ENCODE measurements around the gene OCIAD1.
A peak's percentile ranks its signal among the peaks of the same experiment; 100 is the strongest.
"Not testable (repeated sequence)": the region's sequence is repeated elsewhere in the genome, so short reads cannot be mapped to it uniquely, and the experiment has no call there.

OCIAD1 gene

DNA sequence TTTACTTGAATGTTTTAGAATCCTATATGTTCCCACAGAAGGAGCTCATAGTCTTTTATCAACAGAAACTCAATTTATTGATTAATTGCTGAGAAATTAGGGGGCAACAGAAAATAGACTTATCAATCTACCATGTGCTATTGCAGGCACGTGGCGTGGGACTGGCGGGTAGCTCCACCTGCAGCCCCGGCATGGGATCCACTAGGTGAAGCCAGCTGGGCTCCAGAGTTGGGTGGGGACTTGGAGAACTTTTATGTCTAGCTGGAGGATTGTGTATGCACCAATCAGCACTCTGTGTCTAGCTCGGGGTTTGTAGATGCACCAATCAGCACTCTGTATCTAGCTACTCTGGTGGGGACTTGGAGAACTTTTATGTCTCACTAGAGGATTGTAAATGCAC, 3.3 kb upstream of the OCIAD1 start:
- DNase-seq: no peak

DNA sequence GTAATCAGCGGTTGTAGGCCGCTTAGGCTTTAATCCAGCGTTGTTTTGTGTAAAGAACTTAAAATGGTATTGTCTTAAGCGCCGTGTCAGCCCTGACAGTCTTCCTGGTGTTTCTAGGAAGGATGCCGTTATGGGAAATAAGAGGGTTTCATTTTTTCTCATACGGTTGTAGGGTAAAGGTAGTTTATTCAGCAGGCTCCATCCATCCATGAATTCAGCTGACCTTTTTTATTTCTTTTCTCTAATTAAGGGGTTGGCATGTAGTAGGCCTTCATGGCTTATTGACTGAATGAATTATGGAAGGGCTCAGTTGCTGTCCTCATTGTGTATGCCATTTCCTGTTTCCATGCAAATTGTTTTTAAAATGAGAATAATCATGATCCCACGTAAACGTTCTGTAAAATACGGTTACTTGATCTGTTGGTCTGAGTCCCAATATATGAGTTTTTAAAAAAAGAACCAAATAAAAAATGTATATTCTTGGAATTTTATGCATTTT, 693 bp downstream of the OCIAD1 start:
- DNase-seq: peak; percentile 56

DNA sequence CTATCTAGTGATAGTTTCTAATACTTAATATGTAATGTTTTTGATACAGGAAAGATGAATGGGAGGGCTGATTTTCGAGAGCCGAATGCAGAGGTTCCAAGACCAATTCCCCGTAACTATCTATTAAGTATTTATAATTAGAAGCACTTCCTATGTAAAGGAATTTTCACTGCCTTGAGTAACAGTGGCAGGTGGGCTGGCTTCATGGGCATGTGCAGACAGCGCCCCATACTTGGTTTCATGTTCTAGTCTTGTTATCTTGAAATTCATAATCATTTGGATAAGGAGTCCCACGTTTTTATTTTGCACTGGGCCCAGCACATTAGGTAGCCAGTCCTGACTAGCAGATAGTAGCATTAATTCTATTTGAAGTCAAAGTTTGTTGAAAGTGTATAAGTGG, 1.7 kb downstream of the OCIAD1 start:
- no peak for DNase-seq

- no peak for DNase-seq
These were observed 5.8 kb downstream of the OCIAD1 start for GRCh38 chr4:48836658-48837057.

DNA sequence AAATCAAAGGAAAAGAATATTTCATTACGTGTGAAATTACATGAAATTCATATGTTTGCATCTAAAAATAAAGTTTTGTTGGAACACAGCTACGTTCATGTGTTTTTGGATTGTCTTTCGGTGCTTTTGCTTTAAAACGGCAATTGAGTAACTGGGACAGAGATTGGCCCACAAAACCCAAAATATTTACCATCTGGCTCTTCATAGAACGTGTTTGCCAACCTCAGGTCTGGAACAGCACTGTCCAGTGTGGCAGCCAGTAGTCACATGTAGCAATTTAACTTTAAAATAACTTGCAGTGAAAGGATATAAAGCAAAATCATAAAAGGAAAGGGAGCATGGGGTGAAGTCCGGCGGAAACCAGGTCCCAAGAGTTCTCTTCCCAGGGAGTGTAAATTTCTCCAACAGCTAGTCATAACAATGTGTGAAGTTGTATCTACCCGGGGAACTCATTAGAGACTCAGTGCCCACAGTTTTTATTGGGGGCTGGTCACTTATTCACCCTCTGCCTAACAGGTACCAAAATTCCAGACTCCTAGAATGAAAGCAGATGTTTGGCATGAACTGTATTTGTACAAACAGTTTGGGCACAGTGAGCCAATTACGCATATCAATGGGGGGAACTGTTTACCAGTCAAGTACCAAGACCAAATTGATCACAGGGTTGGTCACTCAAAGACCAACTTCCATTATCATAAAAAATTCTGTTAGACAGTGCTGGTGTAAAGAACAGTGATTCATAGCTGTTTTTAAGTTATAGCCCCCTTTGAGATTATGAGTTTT, 10.3 kb downstream of the OCIAD1 start:
- DNase-seq: no peak

- no peak for DNase-seq
These were observed 14.0 kb downstream of the OCIAD1 start for GRCh38 chr4:48844843-48845242.

DNA sequence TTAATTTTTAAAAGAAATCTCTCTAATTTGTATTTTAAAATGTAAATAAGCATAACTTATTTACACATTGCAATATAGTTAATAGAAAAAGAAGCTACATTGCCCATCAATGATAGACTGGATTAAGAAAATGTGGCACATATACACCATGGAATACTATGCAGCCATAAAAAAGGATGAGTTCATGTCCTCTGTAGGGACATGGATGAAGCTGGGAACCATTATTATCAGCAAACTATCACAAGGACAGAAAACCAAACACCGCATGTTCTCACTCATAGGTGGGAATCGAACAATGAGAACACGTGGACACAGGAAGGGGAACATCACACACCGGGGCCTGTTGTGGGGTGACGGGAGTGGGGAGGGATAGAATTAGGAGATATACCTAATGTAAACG, 17.9 kb downstream of the OCIAD1 start:
- DNase-seq: not testable (repeated sequence)

GRCh38 chr4:48851651-48852050, 20.8 kb downstream of the OCIAD1 start:
- peak; percentile 5 for DNase-seq

DNA sequence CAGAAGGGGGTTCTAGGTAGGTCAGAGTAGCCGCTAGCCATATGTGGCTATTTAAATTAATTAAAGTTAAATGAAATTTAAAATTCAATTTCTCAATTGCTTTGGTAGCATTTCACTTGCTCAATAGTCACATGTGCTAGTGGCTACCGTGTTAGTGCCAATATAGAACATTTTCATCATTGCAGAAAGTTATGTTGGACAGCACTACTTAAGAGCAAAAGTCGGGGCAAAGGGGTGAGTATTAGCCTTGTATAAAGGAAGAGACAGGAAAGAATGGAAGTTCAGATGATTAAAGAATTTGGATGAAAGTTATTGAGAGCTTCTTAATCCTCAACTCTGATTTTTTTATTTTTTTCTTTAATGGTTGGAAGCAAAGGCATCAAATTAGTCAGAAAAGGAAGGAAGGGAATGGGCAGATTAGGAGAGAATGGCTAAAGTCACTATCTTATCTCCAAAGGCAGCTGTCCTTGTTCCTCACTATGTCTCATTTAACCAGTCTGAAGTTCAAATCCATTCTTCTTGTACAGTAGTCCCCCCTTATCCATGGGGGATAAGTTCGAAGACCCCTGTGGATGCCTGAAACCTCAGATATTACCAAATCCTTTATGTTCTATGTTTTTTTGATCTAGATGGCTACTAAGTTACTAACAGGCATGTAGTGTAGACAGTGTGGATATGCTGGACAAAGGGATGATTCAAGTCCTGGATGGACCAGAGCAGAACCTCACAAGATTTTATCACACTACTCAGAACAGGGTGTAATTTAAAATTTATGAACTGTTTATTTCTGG, 22.9 kb downstream of the OCIAD1 start:
- no peak for DNase-seq

DNA sequence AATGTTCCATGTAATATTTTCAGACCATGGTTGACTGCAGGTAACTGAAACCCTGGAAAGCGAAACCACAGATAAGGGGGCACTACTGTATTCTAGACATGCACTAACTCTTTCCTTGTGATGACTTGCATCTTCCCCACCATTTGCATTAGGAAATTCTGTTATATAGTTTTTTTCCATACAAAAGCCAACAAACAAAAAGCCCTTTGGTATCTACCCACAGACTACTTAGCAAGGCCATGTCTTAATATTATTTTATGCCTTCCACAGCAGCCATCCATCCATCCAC, 23.5 kb downstream of the OCIAD1 start:
- DNase-seq: no peak

- no peak for DNase-seq
These were observed 24.1 kb downstream of the OCIAD1 start for GRCh38 chr4:48854982-48855381.

GRCh38 chr4:48858130-48858529, 27.2 kb downstream of the OCIAD1 start:
- peak; percentile 62 for DNase-seq

DNA sequence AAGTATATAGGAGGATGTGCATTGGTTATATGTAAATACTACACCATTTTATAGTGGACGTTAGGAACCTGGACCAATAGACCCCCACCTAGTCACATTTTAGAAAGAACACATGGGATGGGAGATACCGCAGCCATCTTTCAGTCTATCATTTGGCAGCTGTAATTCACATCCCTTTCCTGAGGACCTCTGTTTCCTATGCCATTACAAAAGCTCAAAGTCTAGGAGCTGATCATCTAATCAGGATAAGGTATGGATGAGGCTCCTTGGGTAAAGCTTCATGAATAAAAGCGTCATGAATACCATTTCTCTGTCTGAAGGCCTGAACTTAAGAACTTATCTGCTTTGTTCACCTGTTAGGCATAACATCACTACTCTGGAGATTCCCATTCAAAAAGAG, 31.1 kb downstream of the OCIAD1 start:
- no peak for DNase-seq

DNA sequence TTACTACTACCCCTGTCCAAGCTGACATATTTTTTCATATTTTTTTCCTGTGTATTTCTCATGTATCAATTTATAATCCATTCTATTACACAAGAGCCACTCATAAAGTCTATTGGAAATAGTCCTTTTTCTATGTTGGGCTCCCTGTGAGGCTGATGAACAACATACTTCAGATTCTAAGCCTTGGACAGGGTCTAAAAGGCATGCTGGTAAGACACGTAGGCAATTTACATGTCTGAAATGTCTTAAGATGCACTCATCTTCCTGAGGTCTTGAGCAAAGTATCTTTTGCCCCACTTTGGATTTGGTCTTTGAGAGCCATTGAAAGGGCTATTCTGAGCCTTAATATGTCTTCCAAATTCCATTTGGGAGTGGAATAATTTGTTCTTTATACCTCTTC, 31.8 kb downstream of the OCIAD1 start:
- no peak for DNase-seq

DNA sequence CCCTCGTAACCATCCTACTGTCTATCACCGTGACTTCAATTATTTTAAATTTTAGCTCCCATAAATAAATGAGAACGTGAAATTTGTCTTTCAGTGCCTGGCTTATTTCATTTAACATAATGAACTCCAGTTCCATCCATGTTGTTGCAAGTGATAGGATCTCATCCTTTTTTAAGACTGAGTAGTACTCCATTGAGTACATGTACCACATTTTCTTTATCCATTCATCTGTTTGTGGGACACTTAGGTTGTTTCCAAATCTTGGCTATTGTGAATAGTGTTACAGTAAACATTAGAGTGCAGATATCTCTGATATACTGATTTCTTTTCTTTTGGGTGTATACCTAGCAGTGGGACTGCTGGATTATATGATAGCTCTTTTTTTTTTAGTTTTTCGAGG, 32.8 kb downstream of the OCIAD1 start:
- no peak for DNase-seq

- not testable (repeated sequence) for DNase-seq
These were observed 33.8 kb downstream of the OCIAD1 start for GRCh38 chr4:48864696-48865095.

- DNase-seq: no peak
These were observed 47.1 kb downstream of the OCIAD1 start for GRCh38 chr4:48877827-48878535.

GRCh38 chr4:48879561-48880442, 48.9 kb downstream of the OCIAD1 start:
- no peak for DNase-seq

DNA sequence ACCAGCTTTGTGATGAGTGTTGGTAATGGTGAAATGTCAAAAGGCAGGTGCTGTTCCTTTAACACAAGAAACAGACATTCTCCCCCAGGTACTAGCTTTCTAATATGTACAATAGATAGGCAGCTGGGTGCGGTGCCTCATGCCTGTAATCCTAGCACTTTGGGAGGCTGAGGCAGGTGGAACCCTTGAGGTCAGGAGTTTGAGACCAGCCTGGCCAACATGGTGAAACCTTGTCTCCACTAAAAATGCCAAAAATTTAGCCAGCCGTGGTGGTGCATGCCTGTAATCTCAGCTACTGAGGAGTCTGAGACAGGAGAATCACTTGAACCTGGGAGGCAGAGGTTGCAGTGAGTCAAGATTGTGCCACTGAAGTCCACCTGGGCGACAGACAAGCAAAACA, 50.8 kb downstream of the OCIAD1 start:
- not testable (repeated sequence) for DNase-seq

DNA sequence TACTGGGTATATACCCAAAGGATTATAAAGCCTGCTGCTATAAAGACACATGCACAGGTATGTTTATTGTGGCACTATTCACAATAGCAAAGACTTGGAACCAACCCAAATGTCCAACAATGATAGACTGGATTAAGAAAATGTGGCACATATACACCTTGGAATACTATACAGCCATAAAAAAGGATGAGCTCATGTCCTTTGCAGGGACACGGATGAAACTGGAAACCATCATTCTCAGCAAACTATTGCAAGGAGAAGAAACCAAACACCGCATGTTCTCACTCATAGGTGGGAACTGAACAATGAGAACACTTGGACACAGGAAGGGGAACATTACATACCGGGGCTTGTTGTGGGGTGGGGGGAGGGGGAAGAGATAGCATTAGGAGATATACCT, 58.9 kb downstream of the OCIAD1 start:
- DNase-seq: not testable (repeated sequence)

DNA sequence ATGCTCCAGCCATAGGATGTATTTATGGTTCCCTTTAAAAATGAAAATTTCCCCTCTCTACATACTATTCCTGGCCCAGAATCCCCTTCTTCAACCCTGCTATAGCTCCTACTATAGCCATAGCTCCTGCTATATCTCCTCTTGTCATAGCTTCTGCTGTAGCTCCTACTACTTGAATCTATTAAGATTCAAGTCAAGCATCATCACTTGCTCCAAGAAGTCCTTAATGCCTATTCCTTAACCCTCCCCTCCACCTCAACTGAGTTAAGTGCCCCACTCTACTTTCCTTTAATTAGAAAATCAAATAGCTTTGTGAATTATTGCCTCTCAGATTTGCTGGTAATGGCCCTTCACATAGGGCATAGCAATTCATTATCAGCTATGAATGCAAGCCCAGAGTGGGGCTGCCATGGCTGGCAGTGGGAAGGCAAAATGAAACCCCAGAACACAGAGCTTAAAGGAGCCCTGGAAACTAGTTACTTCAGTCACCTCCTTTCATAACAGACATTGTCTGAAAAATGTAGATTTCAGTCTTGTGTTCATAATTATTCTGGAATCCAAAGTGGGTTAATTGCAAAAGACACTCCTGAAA, 60.2 kb downstream of the OCIAD1 start:
- DNase-seq: no peak

DNA sequence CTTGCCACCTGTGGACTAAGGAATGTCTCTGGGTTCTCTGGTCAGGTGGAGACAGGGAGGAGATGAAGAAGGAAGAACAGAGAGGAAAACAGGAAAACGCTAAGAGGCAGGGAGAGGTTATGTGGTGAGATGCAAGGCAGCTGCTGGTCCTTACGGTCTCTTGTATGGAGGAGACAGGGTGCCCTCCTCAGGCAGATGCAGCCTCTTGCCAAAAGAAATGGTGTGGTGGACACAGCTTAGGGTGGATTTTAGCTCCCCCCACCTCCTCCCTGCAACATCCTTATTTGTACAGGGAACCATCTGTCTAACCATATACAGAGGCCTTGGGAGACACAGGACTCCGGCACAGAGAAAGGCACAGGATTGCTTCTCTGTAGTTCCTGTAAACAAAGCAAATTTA, 66.0 kb downstream of the OCIAD1 start:
- peak; percentile 33 for DNase-seq
